HG02623 (cell line): ENCODE results near the gene IGF1.

Experiments
- ATAC-seq: cut with Tn5 transposase; IDR thresholded peaks from one replicate; pipeline ENCODE4 v1.9.1; 2021; ENCODE audit warnings: moderate library complexity; ENCODE audit not compliant: unreplicated experiment

Gene IGF1

GRCh38 chr12:102480406-102480805 is at the start of gene IGF1:
Gene IGF1 (minus strand): TSS chr12:102480563. CDS start chr12:102480381, 182 bp downstream.
- no peak for ATAC-seq

GRCh38 chr12:102528111-102528510 is 47.7 kb upstream of the IGF1 start:
- ATAC-seq = no peak

- no peak for ATAC-seq
Observed at GRCh38 chr12:102527171-102527720, 46.9 kb upstream of the IGF1 start.

GRCh38 chr12:102526656-102527055 is 46.3 kb upstream of the IGF1 start:
- no peak for ATAC-seq

GRCh38 chr12:102522768-102523167 is 42.4 kb upstream of the IGF1 start:
- no peak for ATAC-seq

- no peak for ATAC-seq
Observed at GRCh38 chr12:102521662-102522277, 41.4 kb upstream of the IGF1 start.

GRCh38 chr12:102518871-102519270 is 38.5 kb upstream of the IGF1 start:
- ATAC-seq = no peak

- no peak for ATAC-seq
Observed at GRCh38 chr12:102514696-102515095, 34.3 kb upstream of the IGF1 start.

- no peak for ATAC-seq
Observed at GRCh38 chr12:102513739-102514138, 33.4 kb upstream of the IGF1 start.

- ATAC-seq = no peak
Observed at GRCh38 chr12:102513272-102513671, 32.9 kb upstream of the IGF1 start.

- ATAC-seq = no peak
Observed at GRCh38 chr12:102512523-102512922, 32.2 kb upstream of the IGF1 start.

- no peak for ATAC-seq
Observed at GRCh38 chr12:102511575-102511974, 31.2 kb upstream of the IGF1 start.

GRCh38 chr12:102510463-102510862 is 30.1 kb upstream of the IGF1 start:
- no peak for ATAC-seq

GRCh38 chr12:102510031-102510430 is 29.7 kb upstream of the IGF1 start:
- no peak for ATAC-seq

GRCh38 chr12:102509123-102509626 is 28.8 kb upstream of the IGF1 start:
- ATAC-seq = no peak

GRCh38 chr12:102508052-102508451 is 27.7 kb upstream of the IGF1 start:
- no peak for ATAC-seq

- ATAC-seq = no peak
Observed at GRCh38 chr12:102507301-102507700, 26.9 kb upstream of the IGF1 start.

GRCh38 chr12:102504871-102505270 is 24.5 kb upstream of the IGF1 start:
- ATAC-seq = no peak

GRCh38 chr12:102504280-102504679 is 23.9 kb upstream of the IGF1 start:
- ATAC-seq = no peak

- ATAC-seq = no peak
Observed at GRCh38 chr12:102503831-102504230, 23.5 kb upstream of the IGF1 start.

GRCh38 chr12:102503056-102503681 is 22.8 kb upstream of the IGF1 start:
- peak; percentile 68 for ATAC-seq

- ATAC-seq = no peak
Observed at GRCh38 chr12:102501773-102502172, 21.4 kb upstream of the IGF1 start.
